ENCODE results near the gene SOX1. TPM values are rescaled to one million over a fixed set of nuclear protein-coding genes. Genes with fewer than 3 reads are reported as not detected.

SOX1 gene
- total RNA-seq, 2 experiments from 2014 or later, result not detected

GRCh38 chr13:112074139-112074865, 7.4 kb downstream of the SOX1 start:
- Mint-ChIP-seq H3K27ac (no peak overlapping the region), H3K4me1 (peaks cover 8% of the 10 kb centered on the region), H3K9me3 (ENCODE audit: low read depth) (peaks cover 6% of the 10 kb centered on the region), H3K36me3 (ENCODE audit: low read depth) (peaks cover 13% of the 10 kb centered on the region), H3K4me3 (no peak overlapping the region), H3K27me3 (peaks cover 56% of the 10 kb centered on the region)
- intact Hi-C loops (cut with DNase I, micrococcal nuclease), result no loop called here
- no peak for ATAC-seq
- POLR2A ChIA-PET, result no interaction called here
- DNase-seq, result no peak
- CTCF ChIA-PET, result interaction anchor here (0.6 kb wide), 1 partner anchor 31 kb away, joined by 3 read pairs; no protein-coding TSS in a partner anchor

- H3K27ac Mint-ChIP-seq, result no peak overlapping the region
- no peaks in the 10 kb centered on the region for H3K36me3 Mint-ChIP-seq (ENCODE audit: low read depth)
- peaks cover under 1% of the 10 kb centered on the region for H3K9me3 Mint-ChIP-seq (ENCODE audit: low read depth)
- ChIA-PET CTCF (no interaction called here), POLR2A (no interaction called here)
- intact Hi-C loops (cut with DNase I, micrococcal nuclease), result no loop called here
- no peak for DNase-seq
- peaks cover 5% of the 10 kb centered on the region for H3K4me1 Mint-ChIP-seq
- H3K27me3 Mint-ChIP-seq, result peaks cover 41% of the 10 kb centered on the region
- no peak for ATAC-seq
- no peak overlapping the region for H3K4me3 Mint-ChIP-seq
Observed at GRCh38 chr13:112077729-112078128, 10.8 kb downstream of the SOX1 start.

DNA sequence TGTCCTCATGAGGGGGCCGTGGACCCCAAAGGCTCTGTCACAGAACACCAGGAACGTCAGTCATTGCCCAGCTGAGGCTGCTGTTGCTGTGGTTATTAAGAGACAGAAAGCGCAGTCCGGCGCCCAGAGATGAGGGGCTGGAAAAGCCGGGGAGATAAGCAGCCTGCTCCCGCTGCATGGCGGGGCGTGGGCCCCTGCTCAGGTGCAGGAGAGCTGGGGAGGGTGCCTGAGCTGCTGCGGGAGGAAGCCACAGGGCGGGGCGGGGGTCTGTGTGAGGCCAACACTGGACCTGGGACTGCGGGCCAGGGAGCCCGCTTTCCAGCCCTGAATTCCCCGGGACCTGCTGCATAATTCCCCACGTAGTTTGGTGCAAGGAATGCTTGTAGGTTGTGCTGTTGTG, 11.3 kb downstream of the SOX1 start:
- Mint-ChIP-seq H3K27ac (no peak overlapping the region), H3K4me3 (no peak overlapping the region), H3K36me3 (ENCODE audit: low read depth) (no peaks in the 10 kb centered on the region), H3K9me3 (ENCODE audit: low read depth) (peaks cover 2% of the 10 kb centered on the region), H3K27me3 (peaks cover 40% of the 10 kb centered on the region), H3K4me1 (peaks cover 5% of the 10 kb centered on the region)
- CTCF ChIA-PET, result interaction anchor here (0.6 kb wide), 1 partner anchor 9 kb away, joined by 3 read pairs; no protein-coding TSS in a partner anchor
- intact Hi-C loops (cut with DNase I, micrococcal nuclease), result no loop called here
- POLR2A ChIA-PET, result no interaction called here
- DNase-seq (no peak), ATAC-seq (no peak)

DNA sequence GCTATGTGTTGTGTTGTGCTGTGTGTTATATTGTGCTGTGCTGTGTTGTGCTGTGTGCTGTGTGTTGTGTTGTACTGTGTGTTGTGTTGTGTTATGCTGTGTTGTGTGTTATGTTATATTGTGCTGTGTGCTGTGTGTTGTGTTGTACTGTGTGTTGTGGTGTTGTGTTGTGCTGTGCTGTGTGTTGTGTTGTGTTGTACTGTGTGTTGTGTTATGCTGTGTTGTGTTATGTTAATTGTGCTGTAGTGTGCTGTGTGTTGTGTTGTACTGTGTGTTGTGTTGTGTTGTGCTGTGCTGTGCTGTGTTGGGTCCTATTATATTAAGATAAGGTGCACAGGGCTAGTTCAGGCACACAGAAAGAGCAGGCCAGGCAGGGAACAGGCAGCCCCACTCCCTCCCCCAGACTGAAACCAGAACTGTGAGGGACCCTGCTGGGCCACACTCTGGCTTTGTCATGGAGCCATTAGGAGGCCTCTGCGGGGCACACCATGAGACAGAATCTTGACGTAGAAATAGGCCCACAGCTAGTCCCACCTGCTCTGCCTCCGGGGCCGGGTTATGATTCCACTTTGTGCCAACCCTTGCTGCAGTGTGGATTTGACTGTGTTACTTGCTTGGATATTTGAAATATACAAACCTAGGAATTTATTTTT, 12.1 kb downstream of the SOX1 start:
- ATAC-seq (no peak), DNase-seq (no peak)
- POLR2A ChIA-PET, result no interaction called here
- Mint-ChIP-seq H3K9me3 (ENCODE audit: low read depth) (peaks cover 8% of the 10 kb centered on the region), H3K4me3 (no peak overlapping the region), H3K27me3 (peaks cover 37% of the 10 kb centered on the region), H3K36me3 (ENCODE audit: low read depth) (no peaks in the 10 kb centered on the region), H3K27ac (no peak overlapping the region), H3K4me1 (peaks cover 2% of the 10 kb centered on the region)
- CTCF ChIA-PET, result no interaction called here
- intact Hi-C loops (cut with DNase I, micrococcal nuclease), result no loop called here

GRCh38 chr13:112079696-112080095, 12.7 kb downstream of the SOX1 start:
- Mint-ChIP-seq H3K27ac (no peak overlapping the region), H3K4me3 (no peak overlapping the region), H3K36me3 (ENCODE audit: low read depth) (peaks cover 2% of the 10 kb centered on the region), H3K4me1 (no peaks in the 10 kb centered on the region), H3K27me3 (peaks cover 32% of the 10 kb centered on the region), H3K9me3 (ENCODE audit: low read depth) (peaks cover 13% of the 10 kb centered on the region)
- intact Hi-C loops (cut with DNase I, micrococcal nuclease), result no loop called here
- POLR2A ChIA-PET, result no interaction called here
- CTCF ChIA-PET, result interaction anchor here (1.1 kb wide), 1 partner anchor 11 kb away, joined by 4 read pairs; no protein-coding TSS in a partner anchor
- DNase-seq, result no peak
- ATAC-seq, result no peak

DNA sequence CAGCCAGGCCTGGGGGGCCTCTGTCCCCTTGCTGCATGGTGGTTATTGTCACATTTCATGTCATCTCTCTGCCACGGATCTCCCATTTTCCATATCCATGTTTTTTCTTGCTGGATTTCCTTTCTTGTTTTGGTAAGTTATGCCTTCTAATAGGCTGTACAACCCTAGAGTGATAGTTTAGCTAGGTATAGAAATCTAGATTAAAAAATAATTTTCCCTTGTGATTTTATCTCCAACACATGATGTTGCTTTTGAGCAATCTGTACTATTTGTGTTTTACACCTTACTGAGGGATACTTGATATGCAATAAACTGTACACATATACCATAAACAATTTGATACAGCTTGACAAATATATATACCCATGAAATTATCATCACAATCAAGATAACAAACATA, 17.0 kb downstream of the SOX1 start:
- ChIA-PET CTCF (no interaction called here), POLR2A (no interaction called here)
- Mint-ChIP-seq H3K9me3 (ENCODE audit: low read depth) (peaks cover 20% of the 10 kb centered on the region), H3K36me3 (ENCODE audit: low read depth) (peaks cover 2% of the 10 kb centered on the region), H3K27me3 (peaks cover 26% of the 10 kb centered on the region), H3K4me3 (no peak overlapping the region), H3K4me1 (no peaks in the 10 kb centered on the region), H3K27ac (no peak overlapping the region)
- DNase-seq (no peak), ATAC-seq (no peak)
- intact Hi-C loops (cut with DNase I, micrococcal nuclease), result no loop called here

DNA sequence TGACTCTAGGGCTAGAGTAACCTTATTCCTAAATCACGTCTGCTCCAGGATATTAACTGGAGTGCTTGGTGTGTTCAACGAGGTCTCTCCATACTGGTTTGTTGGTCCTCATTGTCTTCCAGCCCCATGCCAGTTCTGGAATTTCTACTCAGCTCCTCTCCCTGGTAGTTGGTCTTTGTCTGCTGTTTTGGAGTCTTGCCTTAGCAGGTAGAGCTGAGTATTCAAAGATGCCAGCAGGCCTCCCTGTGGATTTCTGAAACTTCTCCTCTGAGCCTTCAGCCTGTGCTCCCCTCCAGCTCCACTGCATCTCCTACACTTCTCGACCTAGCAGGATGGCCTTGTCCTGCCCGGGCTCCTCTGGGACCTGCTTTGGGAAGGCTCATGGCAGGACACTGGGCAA, 25.5 kb downstream of the SOX1 start:
- Mint-ChIP-seq H3K9me3 (ENCODE audit: low read depth) (no peaks in the 10 kb centered on the region), H3K36me3 (ENCODE audit: low read depth) (no peaks in the 10 kb centered on the region), H3K27me3 (peaks cover 37% of the 10 kb centered on the region), H3K4me3 (no peak overlapping the region), H3K27ac (no peak overlapping the region), H3K4me1 (no peaks in the 10 kb centered on the region)
- no peak for DNase-seq
- ATAC-seq, result no peak
- intact Hi-C loops (cut with DNase I, micrococcal nuclease), result no loop called here
- ChIA-PET POLR2A (no interaction called here), CTCF (interaction anchor here (0.6 kb wide), 2 partner anchors 74 to 1976 kb away, joined by 3 read pairs; no protein-coding TSS in a partner anchor)

GRCh38 chr13:112095354-112095753, 28.4 kb downstream of the SOX1 start:
- no peak overlapping the region for H3K4me3 Mint-ChIP-seq
- no peaks in the 10 kb centered on the region for H3K36me3 Mint-ChIP-seq (ENCODE audit: low read depth)
- no peak overlapping the region for H3K27ac Mint-ChIP-seq
- ATAC-seq, result no peak
- CTCF ChIA-PET, result no interaction called here
- no peaks in the 10 kb centered on the region for H3K9me3 Mint-ChIP-seq (ENCODE audit: low read depth)
- H3K4me1 Mint-ChIP-seq, result no peaks in the 10 kb centered on the region
- intact Hi-C loops (cut with DNase I, micrococcal nuclease), result no loop called here
- no peak for DNase-seq
- peaks cover 40% of the 10 kb centered on the region for H3K27me3 Mint-ChIP-seq
- POLR2A ChIA-PET, result no interaction called here

DNA sequence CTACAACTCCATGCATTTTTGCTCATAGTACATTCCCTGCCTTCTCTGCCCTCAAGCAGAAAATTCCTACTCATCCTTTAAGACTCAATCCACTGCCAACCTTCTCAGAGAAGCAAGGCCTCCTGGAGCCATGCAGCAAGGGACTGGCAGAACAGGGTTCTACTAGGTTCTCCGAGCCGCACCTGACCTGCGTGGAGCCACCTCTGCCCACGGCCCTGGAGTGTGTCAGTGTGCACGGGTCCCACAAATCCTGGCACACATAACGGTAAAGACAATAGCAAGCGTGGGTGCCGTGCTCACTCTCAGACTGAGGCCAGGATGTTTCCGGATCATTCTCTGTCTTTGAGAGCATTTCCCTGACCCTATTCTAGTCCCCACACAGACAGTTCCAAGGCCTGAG, 30.0 kb downstream of the SOX1 start:
- no peaks in the 10 kb centered on the region for H3K4me1 Mint-ChIP-seq
- no peak for ATAC-seq
- no peak for DNase-seq
- H3K27ac Mint-ChIP-seq, result no peak overlapping the region
- intact Hi-C loops (cut with DNase I, micrococcal nuclease), result no loop called here
- H3K4me3 Mint-ChIP-seq, result no peak overlapping the region
- ChIA-PET POLR2A (interaction anchor here (0.6 kb wide), 1 partner anchor 249 kb away, joined by 4 read pairs; no protein-coding TSS in a partner anchor), CTCF (no interaction called here)
- no peaks in the 10 kb centered on the region for H3K9me3 Mint-ChIP-seq (ENCODE audit: low read depth)
- peaks cover 46% of the 10 kb centered on the region for H3K27me3 Mint-ChIP-seq
- H3K36me3 Mint-ChIP-seq (ENCODE audit: low read depth), result no peaks in the 10 kb centered on the region

DNA sequence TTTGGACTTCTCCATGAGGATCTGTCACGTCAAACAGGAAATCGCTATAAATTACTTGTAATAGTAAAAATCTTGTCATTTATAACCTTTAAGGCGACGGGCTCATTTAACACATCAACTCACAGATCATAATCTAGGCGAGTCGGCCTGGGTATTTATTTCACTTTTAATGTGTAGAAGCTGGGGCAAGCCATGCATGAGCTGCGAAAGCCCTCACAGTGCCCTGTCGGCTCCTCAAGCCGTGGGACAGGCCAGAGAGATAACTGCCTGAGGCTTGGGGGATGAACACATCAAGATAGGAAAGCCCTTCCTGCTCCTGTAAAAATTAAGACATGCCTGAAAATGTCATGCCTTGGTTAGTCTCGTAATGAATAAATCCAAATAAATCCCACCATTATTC, 30.8 kb downstream of the SOX1 start:
- Mint-ChIP-seq H3K9me3 (ENCODE audit: low read depth) (no peaks in the 10 kb centered on the region), H3K4me3 (no peak overlapping the region), H3K27ac (no peak overlapping the region), H3K4me1 (no peaks in the 10 kb centered on the region), H3K36me3 (ENCODE audit: low read depth) (no peaks in the 10 kb centered on the region), H3K27me3 (peaks cover 50% of the 10 kb centered on the region)
- POLR2A ChIA-PET, result interaction anchor here (0.6 kb wide), 1 partner anchor 248 kb away, joined by 4 read pairs; no protein-coding TSS in a partner anchor
- intact Hi-C loops (cut with DNase I, micrococcal nuclease), result no loop called here
- ATAC-seq, result no peak
- DNase-seq, result no peak
- CTCF ChIA-PET, result no interaction called here

- no peak for ATAC-seq
- Mint-ChIP-seq H3K27me3 (peaks cover 48% of the 10 kb centered on the region), H3K36me3 (ENCODE audit: low read depth) (no peaks in the 10 kb centered on the region), H3K4me1 (no peaks in the 10 kb centered on the region), H3K27ac (no peak overlapping the region), H3K4me3 (no peak overlapping the region), H3K9me3 (ENCODE audit: low read depth) (no peaks in the 10 kb centered on the region)
- ChIA-PET CTCF (no interaction called here), POLR2A (no interaction called here)
- intact Hi-C loops (cut with DNase I, micrococcal nuclease), result no loop called here
- no peak for DNase-seq
Observed at GRCh38 chr13:112098699-112099098, 31.8 kb downstream of the SOX1 start.

DNA sequence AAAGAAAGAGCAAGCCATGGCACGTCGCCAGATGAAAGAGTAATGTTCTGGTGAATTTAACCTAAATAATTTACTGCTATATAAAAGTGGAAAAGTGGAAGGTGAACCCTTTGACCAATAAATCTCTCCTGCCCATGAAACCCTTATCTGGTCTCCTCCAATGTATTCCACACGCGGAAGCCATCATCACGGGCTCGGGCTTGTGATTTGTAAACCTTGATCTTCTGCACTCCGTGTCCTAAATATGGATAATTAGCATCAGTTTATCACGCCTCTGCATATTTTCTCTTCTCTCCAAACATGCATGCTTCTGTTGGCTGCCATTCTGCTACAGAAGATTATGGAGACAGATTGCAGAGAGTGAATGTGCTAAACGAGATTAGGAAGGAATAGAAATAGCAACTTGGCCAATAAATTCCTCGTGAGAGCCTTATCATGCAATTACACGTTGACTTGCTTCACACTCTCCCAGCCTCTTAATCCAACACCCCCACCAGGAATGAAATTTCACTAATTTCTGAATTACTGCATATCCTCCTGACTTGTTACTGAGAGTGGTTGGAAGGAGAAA, 34.5 kb downstream of the SOX1 start:
- no peak overlapping the region for H3K4me3 Mint-ChIP-seq
- POLR2A ChIA-PET, result no interaction called here
- H3K9me3 Mint-ChIP-seq (ENCODE audit: low read depth), result no peaks in the 10 kb centered on the region
- H3K36me3 Mint-ChIP-seq (ENCODE audit: low read depth), result no peaks in the 10 kb centered on the region
- CTCF ChIA-PET, result interaction anchor here (0.5 kb wide), 1 partner anchor 656 kb away, joined by 3 read pairs; no protein-coding TSS in a partner anchor
- H3K27ac Mint-ChIP-seq, result no peak overlapping the region
- no peak for ATAC-seq
- peaks cover 50% of the 10 kb centered on the region for H3K27me3 Mint-ChIP-seq
- intact Hi-C loops (cut with DNase I, micrococcal nuclease), result loop anchor here in 1 of 2 experiments (5.0 kb wide), 1 partner anchor 39 kb away; no protein-coding TSS in a partner anchor
- DNase-seq, result no peak
- peaks cover 3% of the 10 kb centered on the region for H3K4me1 Mint-ChIP-seq
